Fibroblast of gingiva (primary cell): ENCODE results near the gene P4HB.
"Not testable (repeated sequence)": the region's sequence is repeated elsewhere in the genome, so short reads cannot be mapped to it uniquely, and the experiment has no call there.

Experiments
- DNase-seq: peaks from one replicate; pipeline ENCODE4 v3.0.0-alpha.2; 2011; ENCODE audit warnings: low read depth

The P4HB gene

DNA sequence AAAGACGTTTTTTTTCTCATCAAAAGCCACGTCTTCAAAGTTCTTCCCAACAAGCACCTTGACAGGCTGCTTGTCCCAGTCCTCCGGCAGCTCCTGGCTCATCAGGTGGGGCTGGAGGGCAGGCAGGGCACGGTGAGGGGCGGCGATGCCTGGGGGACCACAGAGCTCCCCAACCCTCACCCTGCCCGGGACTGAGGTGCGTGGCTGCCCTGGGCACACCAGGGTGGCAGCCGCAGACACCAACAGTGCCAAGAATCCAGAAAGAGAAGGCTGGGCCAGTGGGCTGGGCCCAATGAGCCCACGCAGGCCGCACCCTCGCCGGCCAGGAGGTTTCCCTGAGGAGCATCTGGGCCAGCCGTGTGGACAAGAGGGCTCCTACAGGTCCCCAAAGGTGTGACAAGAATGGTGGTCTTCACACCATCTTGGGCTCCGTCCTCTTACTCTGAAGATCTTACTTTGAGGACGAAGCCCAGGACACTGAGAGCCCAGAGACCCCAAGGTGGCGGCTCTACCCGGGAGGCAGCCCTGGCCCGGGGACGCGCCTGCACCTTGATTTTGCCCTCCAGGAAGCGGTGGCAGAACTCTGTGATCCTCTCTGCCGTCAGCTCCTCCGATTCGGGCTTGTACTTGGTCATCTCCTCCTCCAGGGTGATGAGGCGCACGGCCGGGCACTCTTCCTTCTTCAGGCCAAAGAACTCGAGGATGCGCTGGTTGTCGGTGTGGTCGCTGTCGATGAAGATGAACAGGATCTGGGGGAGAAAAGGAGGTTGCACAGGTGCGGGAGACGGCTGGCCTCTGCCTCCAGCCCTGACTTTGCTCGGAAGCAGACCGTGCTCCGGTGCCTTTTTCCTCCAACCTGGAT lies 14.2 kb downstream of the P4HB start:
- DNase-seq: no peak

DNA sequence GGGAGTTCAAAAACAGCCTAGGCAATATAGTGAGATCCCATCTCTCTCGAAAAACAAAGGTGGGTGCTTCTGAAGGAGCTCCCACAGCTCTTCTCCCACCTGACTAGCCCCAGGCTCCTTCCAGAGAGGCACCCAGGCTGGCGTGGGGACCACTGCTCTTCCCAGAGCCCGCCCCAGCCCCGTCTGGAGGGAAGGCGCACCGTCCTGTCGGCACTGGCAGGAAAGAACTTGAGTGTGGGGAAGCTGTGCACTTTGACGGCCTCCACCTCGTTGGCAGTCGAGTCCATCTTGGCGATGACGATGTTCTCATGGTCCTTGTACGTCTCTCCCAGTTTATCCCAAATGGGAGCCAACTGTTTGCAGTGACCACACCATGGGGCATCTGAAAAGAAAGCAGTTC lies 15.0 kb downstream of the P4HB start:
- DNase-seq: no peak

DNA sequence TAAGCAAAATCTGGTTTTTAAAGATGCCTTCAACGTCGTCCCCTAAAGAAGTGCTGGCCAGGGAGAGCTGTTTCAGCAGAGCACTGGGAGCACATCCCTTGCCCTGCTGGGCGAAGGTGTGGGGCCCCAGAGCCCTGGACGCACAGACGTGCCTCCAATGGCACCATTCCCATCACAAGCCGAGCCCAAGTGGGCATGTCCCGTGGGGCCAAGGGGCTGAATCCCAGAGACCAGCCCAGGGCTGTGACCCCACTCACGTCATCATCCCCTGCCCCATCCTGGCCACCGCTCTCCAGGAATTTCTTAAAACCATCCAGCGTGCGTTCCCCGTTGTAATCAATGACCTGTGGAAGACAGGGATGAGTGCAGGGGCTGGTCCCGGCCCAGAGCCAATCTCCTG lies 15.4 kb downstream of the P4HB start:
- no peak for DNase-seq

DNA sequence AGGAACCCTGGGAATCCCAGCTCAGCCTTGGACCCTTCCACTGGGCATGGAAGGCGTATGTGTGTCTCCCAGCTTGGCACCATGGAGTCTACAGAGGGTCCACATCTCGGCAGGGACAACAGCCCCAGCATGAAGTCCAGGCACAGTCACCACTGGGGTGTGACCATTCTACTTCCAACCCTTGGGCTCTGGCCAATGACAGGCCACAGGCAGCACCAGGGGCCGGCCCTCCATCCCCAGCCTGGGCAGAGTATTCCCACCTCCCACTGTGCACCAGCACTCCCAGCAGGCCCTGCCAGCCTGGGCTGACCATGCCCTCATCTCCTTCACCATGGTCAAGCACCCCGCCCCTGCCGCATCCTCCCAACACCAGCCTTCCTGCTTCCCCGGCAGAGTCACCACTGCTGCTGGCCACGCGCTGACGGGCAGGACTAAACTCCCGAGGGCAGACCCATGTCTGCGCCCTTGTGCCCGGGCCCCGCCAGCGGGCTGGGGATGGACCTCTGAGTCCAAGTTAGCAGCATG lies 15.9 kb downstream of the P4HB start:
- DNase-seq: no peak

DNA sequence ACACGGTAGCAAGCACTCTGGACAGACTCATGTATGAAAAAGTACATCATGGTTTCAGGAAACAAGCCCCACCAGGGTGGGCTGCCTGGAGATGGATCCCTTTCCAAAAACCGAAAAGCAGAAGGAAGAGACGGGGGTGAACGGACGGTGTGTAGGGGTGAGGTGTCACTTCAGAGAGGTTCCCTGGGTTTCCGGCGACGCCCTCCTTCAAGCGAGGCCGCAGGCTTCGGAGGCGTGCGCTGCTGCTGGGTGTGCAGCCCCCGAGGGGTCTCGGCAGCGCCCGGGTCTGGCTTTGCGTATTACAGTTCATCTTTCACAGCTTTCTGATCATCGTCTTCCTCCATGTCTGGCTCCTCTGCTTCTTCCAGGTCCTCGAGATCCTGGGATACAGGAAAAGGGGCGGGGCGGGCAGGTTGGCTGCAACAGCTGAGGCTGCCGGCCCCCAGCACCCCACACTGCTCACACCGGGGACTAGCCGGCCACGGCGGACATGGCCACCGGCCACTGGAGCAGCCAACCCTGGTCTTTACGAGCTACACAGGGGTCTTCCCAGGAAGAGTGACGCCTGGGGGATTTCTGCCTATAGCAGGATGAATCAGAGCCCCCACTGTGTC lies 16.5 kb downstream of the P4HB start:
- no peak for DNase-seq

DNA sequence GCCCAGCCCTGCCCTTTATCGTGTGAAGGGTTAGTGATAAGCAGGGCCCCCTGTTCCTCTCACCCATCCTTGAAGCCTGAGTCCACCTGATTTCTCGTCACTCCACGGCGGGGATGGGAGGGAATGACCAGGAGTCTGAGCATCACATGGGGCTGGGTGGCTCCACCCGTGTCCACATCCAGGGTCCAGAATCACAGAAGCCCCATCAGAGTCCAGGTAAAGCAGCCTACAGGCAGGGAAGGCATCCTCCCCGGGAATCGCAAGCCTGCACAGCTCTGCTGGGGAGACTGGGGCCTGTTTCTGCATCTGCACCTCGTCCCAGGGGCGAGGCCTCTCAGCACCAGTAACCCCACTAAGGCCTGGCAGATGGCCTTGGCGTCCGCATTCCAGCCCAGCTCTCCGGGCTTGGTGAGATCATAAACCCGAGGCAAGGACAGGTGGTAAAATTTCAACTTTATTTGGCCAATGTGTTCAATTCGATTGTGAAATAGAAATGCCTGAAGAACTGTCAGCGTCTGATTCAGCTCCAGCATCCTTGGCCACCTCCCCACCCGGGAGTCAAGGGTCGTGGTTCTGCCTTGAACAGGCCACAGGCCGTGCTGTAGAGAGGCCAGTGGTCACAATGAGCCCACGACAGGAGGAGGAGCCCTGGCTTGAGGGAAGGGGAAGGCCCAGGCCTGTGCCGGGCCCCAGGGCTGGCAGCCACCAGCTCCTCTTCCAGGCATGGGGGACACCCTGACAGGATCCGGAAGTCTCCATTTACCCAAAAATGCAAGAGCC lies 17.4 kb downstream of the P4HB start:
- DNase-seq: peak; percentile 70

DNA sequence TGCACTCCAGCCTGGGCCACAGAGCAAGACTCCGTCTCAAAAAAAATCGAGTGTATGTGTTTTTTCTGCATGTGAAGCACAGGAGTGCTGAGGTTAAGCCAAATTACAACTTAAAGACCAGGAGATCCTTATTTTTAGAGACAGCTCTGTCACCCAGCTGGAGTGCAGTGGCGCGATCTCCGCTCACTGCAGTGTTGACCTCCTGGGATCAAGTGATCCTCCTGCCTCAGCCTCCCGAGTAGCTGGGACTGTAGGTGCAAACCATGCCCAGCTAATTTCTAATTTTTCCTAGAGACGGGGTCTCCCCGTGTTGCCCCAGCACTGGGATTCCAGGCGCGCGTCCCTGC lies 18.0 kb downstream of the P4HB start:
- DNase-seq: no peak

DNA sequence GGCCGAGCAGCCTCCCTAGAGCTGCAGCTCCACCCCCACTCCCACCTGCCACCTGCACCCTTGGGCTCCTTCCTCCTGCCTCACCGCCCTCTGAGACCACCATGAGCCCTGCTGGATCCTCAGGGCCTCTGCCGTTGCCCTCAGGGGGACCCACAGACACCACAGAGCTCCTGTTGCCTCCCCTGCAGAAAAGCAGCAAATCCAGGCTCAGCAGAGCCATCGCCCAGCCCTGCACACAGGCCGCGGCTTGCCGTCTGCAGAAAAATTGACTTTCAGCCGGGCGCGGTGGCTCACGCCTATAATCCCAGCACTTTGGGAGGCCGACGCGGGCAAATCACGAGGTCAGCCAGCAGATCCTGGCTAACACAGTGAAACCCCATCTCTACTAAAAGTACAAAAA lies 18.5 kb downstream of the P4HB start:
- DNase-seq: no peak

DNA sequence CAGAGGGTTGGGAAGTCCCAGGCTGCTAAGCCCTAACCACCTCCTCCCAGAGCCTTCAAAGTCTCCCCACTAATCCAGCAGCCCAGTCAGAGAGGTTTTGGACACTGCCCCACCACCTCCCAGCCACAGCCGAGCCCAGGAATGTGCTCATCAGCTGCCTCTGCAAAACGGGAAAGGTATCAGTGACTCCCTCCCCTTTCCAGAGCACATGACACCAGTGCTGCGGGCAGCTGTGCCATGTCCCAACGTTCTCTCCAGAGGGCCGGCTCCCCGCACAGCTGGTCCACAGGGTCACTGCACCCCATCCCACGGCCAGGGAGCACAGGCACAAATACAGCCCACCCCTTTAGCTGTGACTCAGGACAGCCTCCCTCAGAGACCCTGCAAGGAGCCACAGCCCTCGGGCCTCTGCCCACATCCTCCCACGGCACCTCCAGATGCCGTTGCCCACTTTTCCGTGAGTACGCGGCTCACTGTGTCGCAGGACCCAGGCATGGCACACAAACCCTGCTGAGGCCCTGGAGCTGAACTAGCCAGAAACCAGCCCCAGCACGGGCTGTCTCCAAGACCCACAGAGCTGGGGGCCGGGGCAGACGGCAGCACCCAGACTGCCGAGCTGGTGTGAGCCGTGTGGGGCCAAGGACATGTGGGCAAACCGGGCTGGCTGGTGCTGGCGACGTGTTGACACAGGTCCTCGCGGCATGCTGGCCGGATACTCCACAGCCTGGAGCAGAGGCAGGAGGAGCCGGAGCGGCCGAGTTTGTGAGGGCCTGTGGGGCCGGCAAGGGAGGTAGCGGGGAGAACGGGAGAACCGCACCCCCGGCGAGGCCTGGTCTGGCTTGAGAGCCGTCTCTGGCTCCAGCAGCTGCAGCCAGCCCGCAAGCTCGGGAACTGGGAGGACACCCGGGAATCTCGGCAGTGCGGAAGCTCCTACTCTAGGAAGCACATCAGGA lies 19.2 kb downstream of the P4HB start:
- no peak for DNase-seq

DNA sequence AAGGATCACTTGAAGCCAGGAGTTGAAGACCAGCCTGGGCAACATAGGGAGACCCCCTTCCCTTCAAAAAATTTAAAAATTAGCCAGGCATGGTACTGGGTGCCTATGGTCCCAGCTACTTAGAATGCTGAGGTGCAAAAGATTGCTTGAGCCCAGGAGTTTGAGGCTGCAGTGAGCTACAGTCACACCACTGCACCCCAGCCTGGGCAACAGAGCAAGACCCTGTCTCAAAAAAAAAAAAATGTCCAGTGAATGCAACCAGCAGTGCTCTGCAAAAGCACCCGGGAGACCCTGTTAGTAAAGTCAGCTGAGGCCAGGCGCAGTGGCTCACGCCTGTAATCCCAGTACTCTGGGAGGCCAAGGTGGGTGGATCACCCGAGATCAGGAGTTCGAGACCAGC lies 20.3 kb downstream of the P4HB start:
- not testable (repeated sequence) for DNase-seq

DNA sequence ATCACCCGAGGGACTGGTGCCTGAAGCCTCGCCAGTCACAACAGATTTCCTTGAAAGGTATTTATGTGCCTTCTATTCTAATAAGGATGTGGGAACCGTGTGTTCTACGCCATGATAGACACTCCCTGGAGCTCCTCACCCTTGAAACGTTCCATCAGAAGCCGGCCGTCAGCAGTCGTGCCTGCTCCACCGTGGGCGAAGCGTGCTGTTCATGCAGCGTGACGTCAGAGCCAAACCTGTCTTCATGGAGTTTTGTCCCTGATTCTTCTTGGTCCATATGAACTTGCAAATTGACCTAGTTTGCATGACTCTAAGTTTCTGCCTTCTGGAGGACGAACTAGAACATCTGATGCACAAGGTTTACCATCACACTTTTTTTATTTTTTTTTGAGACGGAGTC lies 21.0 kb downstream of the P4HB start:
- no peak for DNase-seq

DNA sequence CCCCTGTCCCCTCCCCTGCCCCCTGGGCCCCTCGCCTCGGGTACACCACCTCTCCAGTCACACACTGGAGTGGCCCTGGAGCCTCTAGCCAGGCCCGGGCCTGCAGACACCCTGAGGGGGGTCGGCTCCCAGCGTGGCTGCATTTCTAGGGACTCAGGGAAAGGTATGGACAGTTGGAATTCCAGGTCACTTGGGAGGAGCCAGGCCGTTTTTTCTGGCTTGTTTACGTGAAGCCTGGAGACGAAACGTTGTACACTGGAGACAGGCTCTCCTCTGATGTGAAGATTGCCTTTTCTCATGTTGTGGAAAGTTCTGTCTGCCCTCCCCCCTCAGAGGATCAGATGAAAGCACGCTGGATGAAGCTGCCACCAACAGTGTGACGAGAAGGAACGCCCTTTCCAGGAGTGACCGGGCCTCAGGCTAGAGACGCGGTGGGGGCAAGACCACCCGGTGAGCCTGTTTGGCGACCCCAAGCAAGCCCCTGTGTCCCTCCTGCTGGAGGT lies 21.5 kb downstream of the P4HB start:
- DNase-seq: no peak

DNA sequence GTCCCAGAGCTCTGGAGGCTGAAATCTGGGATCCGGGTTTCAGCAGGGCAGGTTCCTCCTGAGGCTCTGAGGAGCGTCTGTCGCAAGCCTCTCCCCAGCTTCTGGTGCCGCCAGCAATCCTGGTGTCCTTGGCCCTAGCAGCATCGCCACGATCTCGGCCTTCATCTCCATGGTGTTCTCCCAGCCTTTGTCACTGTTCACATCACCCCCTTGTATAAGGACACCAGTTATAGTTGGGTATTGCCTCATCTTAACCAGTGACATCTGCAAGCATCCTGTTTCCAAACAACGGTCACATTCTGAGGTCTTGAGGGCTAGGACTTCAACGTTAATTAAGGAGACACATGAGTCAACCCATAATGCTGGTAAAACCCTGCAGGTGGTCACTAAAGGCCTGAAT lies 22.7 kb downstream of the P4HB start:
- peak; percentile 84 for DNase-seq

DNA sequence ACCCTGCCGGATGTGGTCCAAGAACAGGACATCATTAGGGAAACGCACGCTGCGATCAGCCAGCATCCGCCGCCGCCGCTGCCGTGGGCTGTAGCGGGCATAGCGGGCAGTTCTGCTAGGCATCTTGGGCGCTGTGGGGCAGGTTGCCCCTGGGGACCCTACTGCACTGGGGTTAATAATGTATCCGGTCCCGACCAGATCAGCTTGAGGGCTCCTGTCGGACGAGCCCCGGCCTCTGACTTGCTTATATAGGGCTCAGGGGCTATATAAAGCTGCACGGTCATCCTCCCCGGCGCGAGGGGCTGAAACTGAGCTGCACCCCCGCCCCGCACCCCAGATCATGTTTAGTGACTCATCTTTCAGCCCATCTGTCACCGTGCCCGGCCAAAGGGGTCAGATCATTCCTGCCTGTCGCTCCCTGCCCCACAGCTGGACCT lies 25.5 kb downstream of the P4HB start, which contains the start of gene PPP1R27:
Gene PPP1R27, minus strand, starts transcription at position 220 of the 437 bp plus-strand sequence. Its CDS starts 97 bp downstream, at position 123.
- DNase-seq: no peak

DNA sequence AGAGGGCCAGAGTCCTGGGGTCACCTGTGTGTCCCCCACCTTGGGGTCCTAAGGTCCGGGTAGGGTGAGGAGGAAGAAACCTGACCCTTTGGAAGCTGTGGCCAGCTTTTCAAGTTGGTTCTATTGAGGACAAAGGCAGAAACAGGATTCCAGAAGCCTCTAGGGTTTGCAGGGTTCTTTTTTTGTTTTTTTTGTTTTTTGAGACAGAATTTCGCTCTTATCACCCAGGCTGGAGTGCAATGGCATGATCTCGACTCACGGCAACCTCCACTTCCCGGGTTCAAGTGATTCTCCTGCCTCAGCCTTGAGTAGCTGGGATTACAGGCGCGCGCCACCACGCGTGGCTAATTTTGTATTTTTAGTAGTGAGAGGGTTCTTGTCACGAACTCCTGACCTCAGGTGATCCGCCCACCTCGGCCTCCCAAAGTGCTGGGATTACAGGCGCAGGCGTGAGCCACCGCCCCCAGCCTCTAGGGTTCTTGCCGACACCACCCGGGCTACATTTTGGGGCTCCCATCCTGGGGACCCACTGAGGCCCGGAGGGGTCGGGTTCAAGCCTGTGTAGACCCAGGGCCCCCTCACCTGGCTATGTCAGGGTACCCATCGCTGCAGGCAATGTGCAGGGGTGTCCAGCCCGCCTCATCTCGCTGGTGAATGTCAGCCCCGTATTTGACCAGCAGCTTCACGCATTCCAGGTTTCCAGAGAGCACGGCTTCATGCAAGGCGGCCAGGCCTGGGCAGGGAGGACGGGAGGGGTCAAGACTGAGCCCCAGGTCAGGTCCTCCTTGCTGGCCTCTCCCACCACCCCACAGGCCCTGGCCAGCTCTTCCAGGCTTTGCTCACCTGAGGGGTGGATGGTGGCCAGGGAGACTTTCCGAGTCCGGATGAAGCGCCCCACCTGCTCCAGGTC lies 26.2 kb downstream of the P4HB start:
- DNase-seq: no peak

DNA sequence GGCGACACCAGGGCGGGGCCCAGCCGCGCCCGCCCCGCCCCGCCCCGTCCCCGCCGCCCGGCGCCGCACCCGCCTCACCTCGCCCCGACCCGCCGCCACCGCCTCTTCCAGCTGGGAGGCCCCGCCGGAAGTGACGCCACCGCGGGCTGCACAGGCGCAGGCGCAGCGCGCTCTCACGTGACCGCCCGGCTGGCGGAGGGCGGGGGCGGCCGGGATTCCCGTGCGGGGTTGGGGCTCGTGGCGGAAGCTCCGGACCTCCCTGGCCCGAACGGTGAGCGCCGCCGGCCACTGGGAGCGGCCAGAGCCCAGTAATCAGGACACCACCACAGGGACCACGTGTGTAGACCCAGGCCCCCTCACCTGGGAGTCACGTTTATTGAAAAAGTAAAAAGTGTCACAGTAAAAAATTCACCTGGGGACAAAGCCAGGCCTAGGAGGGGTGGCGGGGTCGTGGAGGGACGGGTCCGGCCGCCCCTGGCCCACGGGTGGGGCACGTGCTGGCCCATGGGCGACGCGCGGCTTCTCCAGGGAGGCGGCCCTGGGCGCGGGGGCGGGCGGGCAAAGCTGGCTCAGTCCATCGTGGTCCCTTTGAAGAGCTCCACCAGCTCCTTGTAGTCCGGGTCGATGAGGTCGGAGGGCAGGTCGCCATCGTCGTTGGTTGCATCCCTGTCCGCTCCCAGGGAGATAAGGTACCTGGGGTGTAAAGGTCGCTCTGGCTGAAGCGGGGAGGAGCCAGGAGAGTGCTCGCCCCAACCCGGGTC lies 27.0 kb downstream of the P4HB start, which contains the start of gene MCRIP1:
Gene MCRIP1, minus strand, starts transcription at position 132 of the 761 bp plus-strand sequence. CDS start 8,785 bp downstream, outside the sequence.
- peak; percentile 93 for DNase-seq

DNA sequence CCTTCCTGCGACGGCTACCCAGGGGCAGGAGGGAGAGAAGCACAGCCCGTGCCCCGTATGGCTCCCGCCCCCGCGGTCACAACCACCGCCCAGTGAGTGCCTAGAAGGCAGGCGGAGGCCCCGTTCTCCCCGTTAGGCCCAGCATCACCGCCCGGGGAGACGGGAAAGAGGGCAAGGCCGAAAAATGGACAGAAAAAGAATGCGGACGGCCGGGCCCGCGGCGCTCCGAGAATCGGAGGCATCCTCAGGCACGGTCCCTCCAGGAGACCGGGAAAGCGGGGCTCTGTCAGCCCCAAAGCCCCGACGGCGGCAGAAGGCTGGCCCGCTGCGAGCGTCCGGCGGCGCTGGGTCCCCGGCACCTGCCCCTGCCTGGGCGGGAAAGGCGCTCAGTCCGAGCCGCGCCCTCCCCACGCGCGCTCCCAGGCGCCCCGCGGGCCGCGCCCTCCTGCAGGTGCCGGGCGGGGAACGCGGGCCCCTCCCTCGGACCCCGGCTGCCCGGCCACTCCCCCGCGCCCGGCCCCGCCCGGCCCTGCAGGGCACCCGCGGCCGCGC lies 27.7 kb downstream of the P4HB start:
- no peak for DNase-seq

DNA sequence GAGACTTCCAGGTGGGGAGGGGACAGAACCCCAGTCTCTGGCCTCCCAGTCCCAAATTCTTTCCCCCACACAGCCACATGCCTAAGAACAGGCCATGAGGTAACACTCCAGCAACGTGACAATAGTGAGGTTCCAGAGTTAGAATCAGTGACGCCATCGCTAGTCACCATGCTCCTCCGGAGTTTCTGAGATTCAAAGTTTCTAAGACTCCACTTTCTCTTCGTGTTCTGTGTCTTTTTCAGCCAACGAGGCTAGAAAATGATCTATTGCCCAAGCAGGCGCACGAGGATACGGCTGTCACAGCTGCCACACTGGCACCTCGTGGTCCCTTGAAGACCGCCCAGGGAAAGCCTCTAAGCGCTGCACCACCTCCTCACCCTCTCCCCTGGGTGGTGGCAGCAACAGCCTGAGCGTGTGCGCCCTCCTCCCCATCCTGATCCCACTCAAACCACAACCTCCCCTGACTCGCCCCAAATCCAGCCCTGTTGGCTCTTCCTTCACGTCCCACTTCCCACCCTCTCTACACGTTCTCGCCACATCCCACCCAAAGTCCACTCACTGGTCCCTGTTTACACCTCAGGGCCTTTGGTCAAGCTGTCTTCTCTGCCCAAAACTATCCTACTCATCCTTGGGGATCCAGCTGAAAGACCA lies 28.3 kb downstream of the P4HB start:
- DNase-seq: peak; percentile 48
